ENCODE results near the gene ASB2. TPM values are rescaled to one million over a fixed set of nuclear protein-coding genes. Genes with fewer than 3 reads are reported as not detected.

Gene ASB2
- total RNA-seq, 1 donor from 2014 or later = 0.46 TPM

GRCh38 chr14:93997082-93997481 is 20.7 kb upstream of the ASB2 start, which contains the start of gene CCDC197:
Gene CCDC197 (plus strand): TSS chr14:93997301. CDS start chr14:93998132, 831 bp downstream.
- no peak within 1 kb of the TSS for H3K4me3 ChIP-seq (ENCODE audit: low read depth, low read length)
- DNase-seq (ENCODE audit: low read depth) = no peak
- no peak for TF ChIP-seq CTCF (conservative IDR thresholded peaks at IDR 0.05; ENCODE audit: low read depth, low read length)

GRCh38 chr14:93996130-93996695 is 19.8 kb upstream of the ASB2 start:
- no peak for TF ChIP-seq CTCF (conservative IDR thresholded peaks at IDR 0.05; ENCODE audit: low read depth, low read length)
- H3K4me3 ChIP-seq (ENCODE audit: low read depth, low read length) = no peak overlapping the region
- no peak for DNase-seq (ENCODE audit: low read depth)

- no peak for TF ChIP-seq CTCF (conservative IDR thresholded peaks at IDR 0.05; ENCODE audit: low read depth, low read length)
- DNase-seq (ENCODE audit: low read depth) = no peak
- no peak overlapping the region for H3K4me3 ChIP-seq (ENCODE audit: low read depth, low read length)
Observed at GRCh38 chr14:93994919-93995682, 18.7 kb upstream of the ASB2 start.

- DNase-seq (ENCODE audit: low read depth) = no peak
- H3K4me3 ChIP-seq (ENCODE audit: low read depth, low read length) = no peak overlapping the region
- TF ChIP-seq CTCF (conservative IDR thresholded peaks at IDR 0.05; ENCODE audit: low read depth, low read length) = no peak
Observed at GRCh38 chr14:93993382-93993781, 17.0 kb upstream of the ASB2 start.

- no peak for DNase-seq (ENCODE audit: low read depth)
- H3K4me3 ChIP-seq (ENCODE audit: low read depth, low read length) = no peak overlapping the region
- no peak for TF ChIP-seq CTCF (conservative IDR thresholded peaks at IDR 0.05; ENCODE audit: low read depth, low read length)
Observed at GRCh38 chr14:93991649-93992048, 15.3 kb upstream of the ASB2 start.

- H3K4me3 ChIP-seq (ENCODE audit: low read depth, low read length) = no peak overlapping the region
- DNase-seq (ENCODE audit: low read depth) = no peak
- no peak for TF ChIP-seq CTCF (conservative IDR thresholded peaks at IDR 0.05; ENCODE audit: low read depth, low read length)
Observed at GRCh38 chr14:93991212-93991611, 14.8 kb upstream of the ASB2 start.

- DNase-seq (ENCODE audit: low read depth) = no peak
Observed at GRCh38 chr14:93989939-93990338, 13.6 kb upstream of the ASB2 start.

More at GRCh38 chr14:93989939-93990338, 13.6 kb upstream of the ASB2 start:
- no peak for TF ChIP-seq CTCF (conservative IDR thresholded peaks at IDR 0.05; ENCODE audit: low read depth, low read length)
- no peak overlapping the region for H3K4me3 ChIP-seq (ENCODE audit: low read depth, low read length)
